OCI-LY3 (cell line): ENCODE measurements around the gene EIF4EBP2.

Source experiments
- H2AFZ ChIP-seq: fragments of 200-600, 300-600 bp; shearing (Covaris generic); 2 replicates; pipeline ENCODE4 v1.6.0; 2014; ENCODE audit warnings: antibody characterized with exemption, low read depth, low read length
- H3K27ac ChIP-seq: fragments of 200-600, 300-600 bp; sonication (generic); 2 replicates; pipeline ENCODE4 v1.5.1; 2014; ENCODE audit warnings: mild to moderate bottlenecking, low read length, moderate library complexity, mixed read lengths
- H3K27me3 ChIP-seq: fragments of 200-600, 300-600 bp; sonication (generic); 2 replicates; pipeline ENCODE4 v1.6.1; 2014; ENCODE audit warnings: low read depth, low read length, mixed read lengths
- H3K36me3 ChIP-seq: fragments of 200-600, 300-600 bp; sonication (generic); replicated peaks from 2 replicates; pipeline ENCODE3; 2014; ENCODE audit warnings: low read depth, low read length, mixed read lengths
- H3K4me1 ChIP-seq: fragments of 300-600, 200-600 bp; sonication (generic); 2 replicates; pipeline ENCODE4 v1.6.1; 2014; ENCODE audit warnings: low read length, mixed read lengths
- H3K4me2 ChIP-seq: fragments of 200-600, 300-600 bp; sonication (generic); 2 replicates; pipeline ENCODE4 v1.6.1; 2014; ENCODE audit warnings: low read length, mixed read lengths
- H3K4me3 ChIP-seq: fragments of 300-600, 200-600 bp; sonication (generic); 2 replicates; pipeline ENCODE4 v1.5.1; 2014; ENCODE audit warnings: antibody characterized with exemption, mild to moderate bottlenecking, low read length, moderate library complexity
- H3K79me2 ChIP-seq: fragments of 300-600, 200-600 bp; shearing (Covaris generic); 2 replicates; pipeline ENCODE4 v1.6.1; 2014; ENCODE audit warnings: mild to moderate bottlenecking, low read length, mixed read lengths
- H3K9ac ChIP-seq: fragments of 300-600, 200-600 bp; shearing (Covaris generic); 2 replicates; pipeline ENCODE4 v1.6.0; 2014; ENCODE audit warnings: mild to moderate bottlenecking, low read length, moderate library complexity
- H3K9me3 ChIP-seq: fragments of 200-600, 300-600 bp; shearing (Covaris generic); 2 replicates; pipeline ENCODE4 v1.6.1; 2014; ENCODE audit warnings: low read length, mixed read lengths; ENCODE audit not compliant: insufficient read depth
- H4K20me1 ChIP-seq: fragments of 200-600, 300-600 bp; sonication (generic); 2 replicates; pipeline ENCODE4 v1.6.1; 2016; ENCODE audit warnings: low read length, mixed read lengths; ENCODE audit not compliant: insufficient read depth
- CTCF ChIP-seq: fragments of 200-600, 300-600 bp; sonication (generic); IDR thresholded peaks from 2 replicates; pipeline ENCODE4 v1.5.1; 2014; ENCODE audit warnings: antibody characterized with exemption, low read length, low read depth
- EZH2phosphoT487 ChIP-seq: fragments of 200-600 bp; shearing (Covaris generic); IDR thresholded peaks from 2 replicates; pipeline ENCODE4 v1.6.1; 2018; ENCODE audit warnings: antibody characterized with exemption, mixed run types, low read depth

Gene EIF4EBP2

GRCh38 chr10:70455213-70455630 lies 51.3 kb downstream of the EIF4EBP2 start:
- no peak overlapping the region for H3K4me2 ChIP-seq

GRCh38 chr10:70456164-70456563 lies 52.2 kb downstream of the EIF4EBP2 start:
- H3K4me1 ChIP-seq = no peaks in the 10 kb centered on the region
- H3K4me2 ChIP-seq = no peak overlapping the region

More at GRCh38 chr10:70455213-70455630, 51.3 kb downstream of the EIF4EBP2 start:
- Histone ChIP-seq H3K9me3 (no peaks in the 10 kb centered on the region), H3K4me3 (no peak overlapping the region), H3K27ac (no peak overlapping the region), H4K20me1 (no peaks in the 10 kb centered on the region), H2AFZ (no peak overlapping the region), H3K79me2 (no peaks in the 10 kb centered on the region), H3K27me3 (peaks cover 4% of the 10 kb centered on the region; the same call in 1 of the 2 replicates), H3K4me1 (no peaks in the 10 kb centered on the region), H3K36me3 (no peaks in the 10 kb centered on the region), H3K9ac (no peak overlapping the region)
- TF ChIP-seq CTCF (no peak), EZH2phosphoT487 (no peak)

GRCh38 chr10:70457759-70458305 lies 53.9 kb downstream of the EIF4EBP2 start:
- H3K79me2 ChIP-seq = no peaks in the 10 kb centered on the region
- no peak overlapping the region for H3K9ac ChIP-seq
- no peaks in the 10 kb centered on the region for H3K9me3 ChIP-seq
- TF ChIP-seq CTCF = no peak
- H3K27ac ChIP-seq = no peak overlapping the region
- H2AFZ ChIP-seq = no peak overlapping the region
- peaks cover 4% of the 10 kb centered on the region; the same call in 1 of the 2 replicates for H3K27me3 ChIP-seq
- no peaks in the 10 kb centered on the region for H3K36me3 ChIP-seq
- H3K4me3 ChIP-seq = no peak overlapping the region
- no peaks in the 10 kb centered on the region for H3K4me1 ChIP-seq
- H3K4me2 ChIP-seq = no peak overlapping the region
- H4K20me1 ChIP-seq = no peaks in the 10 kb centered on the region

More at GRCh38 chr10:70456164-70456563, 52.2 kb downstream of the EIF4EBP2 start:
- no peak overlapping the region for H3K9ac ChIP-seq
- TF ChIP-seq CTCF (no peak), EZH2phosphoT487 (no peak)
- H3K9me3 ChIP-seq = no peaks in the 10 kb centered on the region
- no peak overlapping the region for H3K27ac ChIP-seq
- no peaks in the 10 kb centered on the region for H3K36me3 ChIP-seq
- no peaks in the 10 kb centered on the region for H3K79me2 ChIP-seq
- peaks cover 4% of the 10 kb centered on the region; the same call in 1 of the 2 replicates for H3K27me3 ChIP-seq
- H4K20me1 ChIP-seq = no peaks in the 10 kb centered on the region
- H3K4me3 ChIP-seq = no peak overlapping the region
- no peak overlapping the region for H2AFZ ChIP-seq

- Histone ChIP-seq H3K9ac (no peak overlapping the region), H3K9me3 (no peaks in the 10 kb centered on the region), H4K20me1 (no peaks in the 10 kb centered on the region), H3K4me1 (no peaks in the 10 kb centered on the region), H3K4me2 (no peak overlapping the region), H3K4me3 (no peak overlapping the region), H3K79me2 (no peaks in the 10 kb centered on the region), H3K27ac (no peak overlapping the region), H3K27me3 (peaks cover 5% of the 10 kb centered on the region; the same call in 1 of the 2 replicates), H2AFZ (no peak overlapping the region), H3K36me3 (no peaks in the 10 kb centered on the region)
- TF ChIP-seq CTCF = no peak
- no peak for TF ChIP-seq EZH2phosphoT487
Measured at GRCh38 chr10:70458329-70459060, 54.5 kb downstream of the EIF4EBP2 start.
